Occipital lobe (tissue), 2 donors: ENCODE measurements around the gene FAM168A. TPM values are rescaled to one million over a fixed set of nuclear protein-coding genes. Genes with fewer than 3 reads are reported as not detected.
"Not testable (repeated sequence)": the region's sequence is repeated elsewhere in the genome, so short reads cannot be mapped to it uniquely, and the experiment has no call there.

Source experiments
- DNase-seq: peaks from one replicate; lab custom pipeline; 2025; lab: John Stamatoyannopoulos, UW
- total RNA-seq: library from RNA; depleted of rRNA; stranded (reverse); fragments of >200 nt; gene quantifications from one replicate; pipeline ENCODE4 v1.2.3, GENCODE V29; 2014

FAM168A gene
- total RNA-seq, 1 donor from 2014 or later: 70.3 TPM

- not testable (repeated sequence) for DNase-seq
Observed at GRCh38 chr11:73470036-73470612, 127.8 kb downstream of the FAM168A start.

- DNase-seq: no peak
Observed at GRCh38 chr11:73469401-73469800, 128.5 kb downstream of the FAM168A start.

DNA sequence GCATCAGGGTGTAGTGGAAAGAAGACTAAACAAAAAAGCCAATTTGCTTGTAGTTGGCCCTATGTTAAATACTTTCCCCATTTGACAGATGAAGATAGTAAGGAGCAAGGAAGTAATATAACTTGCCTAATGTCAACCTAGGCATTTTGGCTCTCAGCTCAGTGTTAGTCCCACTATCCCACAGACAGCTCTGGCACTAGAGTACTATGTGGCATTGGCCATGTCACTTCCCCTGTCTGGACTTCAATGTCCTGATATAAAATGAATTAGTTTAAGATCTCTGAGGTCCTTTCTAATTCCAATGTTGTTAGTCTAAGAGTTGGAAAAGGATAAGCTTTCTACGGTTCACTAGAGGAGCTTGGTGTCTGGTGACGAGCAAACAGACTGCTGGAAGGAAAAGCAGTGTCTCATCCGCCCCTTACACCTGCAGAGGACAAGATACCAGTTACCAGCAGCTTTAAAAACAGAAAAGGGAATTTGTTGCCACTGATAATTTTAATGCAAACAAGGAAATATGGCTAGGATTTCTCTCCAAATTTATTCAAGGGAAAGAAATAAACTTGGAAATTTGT is 129.2 kb downstream of the FAM168A start:
- DNase-seq: no peak

GRCh38 chr11:73467505-73467904 is 130.4 kb downstream of the FAM168A start:
- DNase-seq: no peak

- DNase-seq: no peak
Observed at GRCh38 chr11:73466643-73467042, 131.3 kb downstream of the FAM168A start.

DNA sequence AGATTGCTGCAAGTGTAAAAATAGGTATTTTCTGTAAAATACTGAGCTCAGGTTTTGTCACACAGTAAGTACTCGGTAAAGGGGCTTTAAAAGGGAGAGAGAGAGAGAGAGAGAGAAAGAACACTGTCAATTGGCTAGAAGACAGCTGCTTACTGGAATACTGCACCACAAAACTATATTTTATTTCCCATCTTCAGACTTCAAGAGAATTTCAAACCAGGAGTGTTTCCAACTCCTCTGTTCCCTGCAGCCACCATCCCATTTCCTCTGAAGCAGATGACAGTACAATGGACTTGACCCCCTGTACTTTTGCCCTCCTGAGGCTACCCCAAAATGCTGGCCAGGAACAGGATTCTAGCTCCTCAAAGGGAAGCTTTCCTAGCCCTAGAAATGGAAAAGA is 132.0 kb downstream of the FAM168A start:
- DNase-seq: no peak

- no peak for DNase-seq
Observed at GRCh38 chr11:73465023-73465675, 132.8 kb downstream of the FAM168A start.

GRCh38 chr11:73464347-73464746 is 133.6 kb downstream of the FAM168A start:
- no peak for DNase-seq

GRCh38 chr11:73463359-73463758 is 134.6 kb downstream of the FAM168A start:
- DNase-seq: no peak

DNA sequence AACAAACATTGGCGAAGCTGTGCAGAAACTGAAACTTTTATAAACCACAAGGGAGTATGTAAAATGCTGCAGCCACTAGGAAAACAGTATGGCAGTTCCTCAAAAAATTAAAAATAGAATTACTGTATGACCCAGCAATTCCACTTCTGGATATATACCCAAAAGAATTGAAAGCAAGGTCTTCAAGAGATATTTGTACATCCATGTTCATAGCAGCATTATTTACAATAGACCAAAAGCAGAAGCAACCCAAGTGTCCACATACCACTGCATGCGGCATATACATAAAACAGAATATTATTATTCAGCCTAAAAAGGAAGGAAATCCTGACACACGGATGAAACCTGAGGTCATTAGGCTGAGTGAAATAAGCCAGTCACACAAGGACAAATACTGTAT is 135.9 kb downstream of the FAM168A start:
- DNase-seq: no peak

- no peak for DNase-seq
Observed at GRCh38 chr11:73461335-73461840, 136.5 kb downstream of the FAM168A start.

- DNase-seq: no peak
Observed at GRCh38 chr11:73458201-73458600, 139.7 kb downstream of the FAM168A start.

DNA sequence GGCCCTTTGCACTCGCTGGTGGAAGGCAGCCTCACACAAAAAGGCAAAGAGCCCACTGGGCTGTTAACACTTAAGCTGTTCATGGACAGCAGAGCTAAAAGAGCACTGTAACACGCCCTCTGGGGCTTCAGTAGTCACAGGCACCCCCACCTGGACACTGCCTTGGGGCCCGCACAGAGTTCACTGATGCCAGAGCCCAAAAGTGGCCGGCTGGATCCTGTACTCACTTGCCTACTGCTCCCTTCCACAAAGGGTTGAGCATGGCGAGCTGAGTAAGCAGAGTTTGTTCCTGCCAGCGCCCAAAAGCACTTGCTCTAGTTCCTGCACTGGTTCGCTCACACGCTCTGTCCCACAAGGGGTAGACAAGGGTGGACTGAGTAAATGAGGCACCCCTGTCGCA is 142.9 kb downstream of the FAM168A start:
- no peak for DNase-seq

GRCh38 chr11:73453562-73453961 is 144.3 kb downstream of the FAM168A start:
- no peak for DNase-seq

GRCh38 chr11:73452726-73453125 is 145.2 kb downstream of the FAM168A start:
- no peak for DNase-seq

DNA sequence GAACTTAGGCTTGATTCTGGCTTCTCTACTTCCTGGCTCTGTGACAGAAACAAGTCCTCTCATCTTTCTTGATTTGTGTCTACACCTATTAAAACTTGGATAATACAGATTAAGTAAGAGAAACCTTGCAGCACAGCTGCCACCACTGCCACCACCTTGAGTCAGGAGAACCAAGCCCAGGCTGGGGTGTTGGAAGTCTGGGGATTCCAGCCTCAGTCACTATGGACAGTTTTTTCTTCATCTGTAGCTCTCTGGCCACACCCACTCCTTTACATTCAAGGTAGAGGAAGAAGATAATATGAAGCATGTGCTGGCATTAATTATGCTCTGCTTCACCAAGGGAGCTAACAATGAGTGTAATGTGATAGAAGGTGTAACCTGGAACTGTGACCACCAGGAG is 146.0 kb downstream of the FAM168A start:
- DNase-seq: no peak

DNA sequence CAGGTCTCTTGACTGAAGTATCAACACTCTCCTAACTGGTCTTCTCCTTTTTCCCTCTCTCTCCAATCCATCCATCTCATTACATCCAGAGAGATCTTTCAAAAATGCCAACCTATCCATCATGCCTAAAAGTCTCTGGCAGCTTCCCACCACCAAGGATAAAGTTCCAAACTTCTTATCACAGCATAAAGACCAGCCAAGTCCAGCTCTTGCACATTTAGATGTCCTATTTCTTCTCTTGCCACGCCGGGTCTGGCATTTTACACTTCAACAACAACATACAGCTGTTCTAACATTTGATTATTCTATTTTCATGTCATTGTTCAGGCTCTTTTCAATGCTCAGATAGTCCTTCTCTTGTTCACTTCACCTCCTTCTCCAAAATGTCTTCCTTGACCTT is 151.1 kb downstream of the FAM168A start:
- DNase-seq: no peak

GRCh38 chr11:73445980-73446379 is 151.9 kb downstream of the FAM168A start:
- DNase-seq: no peak

- DNase-seq: no peak
Observed at GRCh38 chr11:73439002-73439843, 158.7 kb downstream of the FAM168A start.

- DNase-seq: not testable (repeated sequence)
Observed at GRCh38 chr11:73436859-73437258, 161.1 kb downstream of the FAM168A start.

- DNase-seq: no peak
Observed at GRCh38 chr11:73431396-73431795, 166.5 kb downstream of the FAM168A start.

GRCh38 chr11:73430326-73430725 is 167.6 kb downstream of the FAM168A start:
- no peak for DNase-seq
